Right lobe of liver (tissue), 4 donors: Measurements from ENCODE around the gene GJC2.

Source experiments
- CTCF ChIP-seq, 4 donors: fragments of 200-600 bp in 3 of 4; fragments of 450-650 bp in 1 of 4; IDR thresholded peaks; one replicate each; pipeline versions ENCODE4 v1.5.1 to v1.8.0; 2016 to 2022; ENCODE audit warnings: antibody characterized with exemption in 4 of 4, mild to moderate bottlenecking in 2 of 4
- POLR2A ChIP-seq: fragments of 450-650 bp; IDR thresholded peaks from one replicate; pipeline ENCODE4 v1.6.1; 2017; ENCODE audit warnings: antibody characterized with exemption, mild to moderate bottlenecking
- donor health status: DM: no; HTN: no; CAD: no.
- donor health status: DM: no; HTN: no; CAD: no.
- donor health status: DM: no; HTN: yes; CAD: no.

- TF ChIP-seq CTCF (IDR thresholded peaks at IDR 0.05) (no peak), POLR2A (no peak)
Observed at GRCh38 chr1:228163776-228164519, 14.2 kb downstream of the GJC2 start.
